Posterior vena cava (tissue), 2 donors: ENCODE measurements around the gene NCEH1. TPM values are rescaled to one million over a fixed set of nuclear protein-coding genes. Genes with fewer than 3 reads are reported as not detected.
"Not testable (repeated sequence)": the region's sequence is repeated elsewhere in the genome, so short reads cannot be mapped to it uniquely, and the experiment has no call there.

ENCODE experiments used
- DNase-seq: peaks from one replicate; pipeline ENCODE4 v3.0.0-alpha.2; 2020; ENCODE audit warnings: low spot score
- intact Hi-C, 2 donors: fragments of 100-400 bp; cut with DNase I; formaldehyde crosslinking; loops; one replicate each; pipeline versions ENCODE4 v1.14.1 to v1.14.2; 2022 to 2023
- total RNA-seq, 2 donors: library from RNA; stranded (reverse); fragmentation: NEBNext Ultra II Directional; extraction: Animal tissue kit (Norgen Biotek cat#: 25700); gene quantifications; one replicate each; pipeline ENCODE4 v1.2.1, GENCODE V29; 2021
- donor health status: DM: yes; HTN: yes; CAD: no.
- donor health status: DM: yes; HTN: yes; CAD: no.

Gene NCEH1
- total RNA-seq, 2 donors from 2014 or later, result 10.3 to 15.6 TPM

- intact Hi-C loops, result no loop called here
- DNase-seq, result no peak
These were observed 1.7 kb downstream of the NCEH1 start for GRCh38 chr3:172708921-172709773.

GRCh38 chr3:172707967-172708366 is 2.9 kb downstream of the NCEH1 start:
- DNase-seq, result no peak
- intact Hi-C loops, result no loop called here

- intact Hi-C loops, result no loop called here
- DNase-seq, result no peak
These were observed 3.8 kb downstream of the NCEH1 start for GRCh38 chr3:172707030-172707429.

- no peak for DNase-seq
- intact Hi-C loops, result no loop called here
These were observed 5.7 kb downstream of the NCEH1 start for GRCh38 chr3:172705170-172705569.

- no peak for DNase-seq
- intact Hi-C loops, result no loop called here
These were observed 6.9 kb downstream of the NCEH1 start for GRCh38 chr3:172704001-172704400.

GRCh38 chr3:172702731-172703130 is 8.1 kb downstream of the NCEH1 start:
- intact Hi-C loops, result not testable (repeated sequence)

GRCh38 chr3:172702256-172702655 is 8.6 kb downstream of the NCEH1 start:
- no peak for DNase-seq
- intact Hi-C loops, result no loop called here

More at GRCh38 chr3:172702731-172703130, 8.1 kb downstream of the NCEH1 start:
- not testable (repeated sequence) for DNase-seq

- intact Hi-C loops, result no loop called here
- no peak for DNase-seq
These were observed 9.1 kb downstream of the NCEH1 start for GRCh38 chr3:172701751-172702150.

- intact Hi-C loops, result no loop called here
- no peak for DNase-seq
These were observed 9.9 kb downstream of the NCEH1 start for GRCh38 chr3:172700936-172701455.

GRCh38 chr3:172700256-172700655 is 10.6 kb downstream of the NCEH1 start:
- intact Hi-C loops, result no loop called here
- DNase-seq, result no peak

- no peak for DNase-seq
- intact Hi-C loops, result no loop called here
These were observed 11.8 kb downstream of the NCEH1 start for GRCh38 chr3:172699031-172699430.

GRCh38 chr3:172698631-172699030 is 12.2 kb downstream of the NCEH1 start:
- no peak for DNase-seq
- intact Hi-C loops, result no loop called here

- DNase-seq, result no peak
- intact Hi-C loops, result no loop called here
These were observed 13.3 kb downstream of the NCEH1 start for GRCh38 chr3:172697558-172697957.

- DNase-seq, result no peak
- intact Hi-C loops, result no loop called here
These were observed 14.5 kb downstream of the NCEH1 start for GRCh38 chr3:172696357-172696756.

GRCh38 chr3:172694573-172695246 is 16.2 kb downstream of the NCEH1 start:
- no peak for DNase-seq
- intact Hi-C loops, result no loop called here

- intact Hi-C loops, result no loop called here
- no peak for DNase-seq
These were observed 18.0 kb downstream of the NCEH1 start for GRCh38 chr3:172692751-172693338.

- no peak for DNase-seq
These were observed 19.9 kb downstream of the NCEH1 start for GRCh38 chr3:172690936-172691335.

GRCh38 chr3:172688588-172688987 is 22.3 kb downstream of the NCEH1 start:
- no peak for DNase-seq
- intact Hi-C loops, result no loop called here

More at GRCh38 chr3:172690936-172691335, 19.9 kb downstream of the NCEH1 start:
- intact Hi-C loops, result no loop called here

GRCh38 chr3:172687501-172687900 is 23.4 kb downstream of the NCEH1 start:
- intact Hi-C loops, result no loop called here
- no peak for DNase-seq
